ENCODE measurements around the gene PKM.

- TF ChIP-seq, protein P1, sequence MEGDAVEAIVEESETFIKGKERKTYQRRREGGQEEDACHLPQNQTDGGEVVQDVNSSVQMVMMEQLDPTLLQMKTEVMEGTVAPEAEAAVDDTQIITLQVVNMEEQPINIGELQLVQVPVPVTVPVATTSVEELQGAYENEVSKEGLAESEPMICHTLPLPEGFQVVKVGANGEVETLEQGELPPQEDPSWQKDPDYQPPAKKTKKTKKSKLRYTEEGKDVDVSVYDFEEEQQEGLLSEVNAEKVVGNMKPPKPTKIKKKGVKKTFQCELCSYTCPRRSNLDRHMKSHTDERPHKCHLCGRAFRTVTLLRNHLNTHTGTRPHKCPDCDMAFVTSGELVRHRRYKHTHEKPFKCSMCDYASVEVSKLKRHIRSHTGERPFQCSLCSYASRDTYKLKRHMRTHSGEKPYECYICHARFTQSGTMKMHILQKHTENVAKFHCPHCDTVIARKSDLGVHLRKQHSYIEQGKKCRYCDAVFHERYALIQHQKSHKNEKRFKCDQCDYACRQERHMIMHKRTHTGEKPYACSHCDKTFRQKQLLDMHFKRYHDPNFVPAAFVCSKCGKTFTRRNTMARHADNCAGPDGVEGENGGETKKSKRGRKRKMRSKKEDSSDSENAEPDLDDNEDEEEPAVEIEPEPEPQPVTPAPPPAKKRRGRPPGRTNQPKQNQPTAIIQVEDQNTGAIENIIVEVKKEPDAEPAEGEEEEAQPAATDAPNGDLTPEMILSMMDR (conservative IDR thresholded peaks at IDR 0.05 in 1 of 2, IDR thresholded peaks at IDR 0.05 in 1 of 2; ENCODE audit: extremely low read depth in 1 of 2, insufficient read depth in 1 of 2, low read depth in 1 of 2, low read length in 2 of 2), result no peak
- no peak for TF ChIP-seq EZH2 (IDR thresholded peaks at IDR 0.05; ENCODE audit: borderline replicate concordance, low read length)
Observed at GRCh38 chr15:72280751-72281150, 49.8 kb upstream of the PKM start.

All from mammary epithelial cell (primary cell).